OCI-M1 (cell line): ENCODE measurements around the gene IP6K3.

Source experiments
- DNase-seq: peaks from one replicate; lab custom pipeline; 2025; lab: John Stamatoyannopoulos, UW

Gene IP6K3

GRCh38 chr6:33740794-33741193 lies 5.9 kb downstream of the IP6K3 start:
- peak; percentile 42 for DNase-seq

GRCh38 chr6:33740204-33740608 lies 6.5 kb downstream of the IP6K3 start:
- peak; percentile 27 for DNase-seq

DNA sequence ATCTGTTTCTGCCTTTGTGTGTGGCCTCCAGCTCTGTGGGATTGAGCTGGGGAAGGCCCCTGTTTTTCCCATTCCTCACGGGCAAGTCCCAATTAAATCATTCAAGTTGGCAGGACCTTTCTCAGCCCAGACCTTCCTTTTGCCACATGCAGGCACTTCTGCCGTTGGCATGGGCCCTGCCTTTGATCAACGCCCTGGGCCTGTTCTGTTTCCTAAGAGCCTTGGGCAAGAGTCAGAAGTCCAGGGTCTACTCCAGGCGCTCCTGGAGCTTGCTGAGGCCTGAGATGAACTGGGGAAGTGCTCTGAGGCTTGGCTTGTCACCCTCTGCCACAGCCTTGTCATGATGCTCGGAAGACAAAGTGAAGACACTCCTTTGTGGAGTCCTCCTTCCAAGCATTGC lies 7.1 kb downstream of the IP6K3 start:
- DNase-seq = no peak

GRCh38 chr6:33738879-33739278 lies 7.8 kb downstream of the IP6K3 start:
- DNase-seq = no peak

GRCh38 chr6:33738153-33738552 lies 8.6 kb downstream of the IP6K3 start:
- DNase-seq = no peak

GRCh38 chr6:33737267-33738026 lies 9.3 kb downstream of the IP6K3 start:
- DNase-seq = no peak

- DNase-seq = no peak
Observed at GRCh38 chr6:33735216-33735615, 11.5 kb downstream of the IP6K3 start.

DNA sequence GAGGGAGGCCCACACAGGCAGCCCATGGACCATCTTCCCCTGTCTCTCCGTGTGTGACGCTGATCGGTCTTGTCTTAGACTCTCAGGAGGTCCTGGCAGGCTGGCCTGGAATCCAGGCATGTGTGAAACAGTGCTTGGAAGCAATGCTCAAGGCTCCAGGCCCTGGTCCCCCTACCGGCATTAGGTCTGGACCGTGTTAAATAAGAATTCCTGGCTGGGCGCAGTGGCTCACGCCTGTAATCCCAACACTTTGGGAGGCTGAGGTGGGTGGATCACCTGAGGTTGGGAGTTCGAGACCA lies 13.0 kb downstream of the IP6K3 start:
- DNase-seq = no peak

- DNase-seq = peak; percentile 11
Observed at GRCh38 chr6:33732817-33733708, 13.6 kb downstream of the IP6K3 start.

DNA sequence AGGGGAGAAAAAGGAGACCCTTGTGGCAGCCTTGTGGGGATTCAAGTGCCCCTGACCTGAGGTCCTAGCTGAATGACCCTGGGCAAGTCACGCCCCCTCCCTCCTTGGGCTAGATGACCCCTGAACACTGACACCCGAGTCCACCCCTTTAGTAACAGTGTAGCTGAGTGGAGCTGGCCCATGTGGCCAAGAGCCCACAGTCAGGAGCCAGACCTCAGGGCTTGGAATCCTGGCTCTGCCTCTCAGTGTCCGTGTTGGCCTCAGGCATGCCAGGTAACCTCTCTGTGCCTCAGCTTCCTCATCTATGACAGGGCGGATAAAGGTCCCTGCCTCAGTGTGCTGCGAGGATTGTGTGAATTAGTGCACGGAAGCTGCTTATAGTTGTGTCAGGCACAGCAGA lies 14.3 kb downstream of the IP6K3 start:
- no peak for DNase-seq

GRCh38 chr6:33731751-33732282 lies 14.9 kb downstream of the IP6K3 start:
- DNase-seq = no peak

DNA sequence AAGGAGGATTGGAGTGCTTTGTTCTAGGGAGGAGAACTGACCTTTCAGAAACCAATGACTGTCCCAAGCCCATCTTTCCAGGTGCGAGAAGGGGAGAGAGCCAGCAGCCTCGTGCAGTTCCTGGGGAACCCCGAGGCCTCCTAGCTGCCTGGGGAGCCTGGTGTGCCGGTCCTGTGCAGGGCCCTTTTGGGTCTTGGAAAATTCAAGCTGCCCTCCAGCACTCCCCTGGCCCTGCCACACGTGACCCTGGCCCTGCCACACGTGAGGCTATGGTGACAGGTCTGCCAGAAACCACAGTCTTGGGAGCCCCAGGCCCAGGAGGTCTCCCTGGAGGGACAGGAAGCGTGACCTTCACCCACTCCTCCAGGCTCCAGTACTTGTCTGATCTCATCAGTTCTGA lies 15.7 kb downstream of the IP6K3 start:
- no peak for DNase-seq

GRCh38 chr6:33730611-33731010 lies 16.1 kb downstream of the IP6K3 start:
- DNase-seq = no peak

GRCh38 chr6:33729059-33729458 lies 17.6 kb downstream of the IP6K3 start:
- DNase-seq = no peak

- DNase-seq = no peak
Observed at GRCh38 chr6:33728438-33728837, 18.3 kb downstream of the IP6K3 start.

- no peak for DNase-seq
Observed at GRCh38 chr6:33727932-33728331, 18.8 kb downstream of the IP6K3 start.

DNA sequence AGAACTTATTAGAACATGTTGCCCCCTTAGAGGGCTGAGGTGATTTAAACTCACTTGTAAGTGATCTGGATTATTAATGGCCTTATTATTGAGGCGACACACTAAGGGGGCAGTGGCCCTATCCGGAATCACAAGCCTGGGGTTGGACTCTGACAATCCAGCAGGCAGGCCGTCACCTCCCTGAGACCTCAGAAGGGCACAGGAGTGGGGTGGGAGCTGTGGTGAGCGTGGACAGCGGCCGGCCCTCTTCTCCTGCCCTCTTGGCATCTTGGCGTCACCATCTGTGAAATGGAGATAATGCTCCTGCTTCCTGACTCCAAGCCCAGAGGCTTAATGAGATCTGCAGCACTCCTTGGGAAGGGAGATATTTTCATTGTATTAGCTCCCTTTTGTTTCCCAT lies 19.6 kb downstream of the IP6K3 start:
- DNase-seq = no peak

GRCh38 chr6:33726696-33727095 lies 20.0 kb downstream of the IP6K3 start:
- DNase-seq = no peak

DNA sequence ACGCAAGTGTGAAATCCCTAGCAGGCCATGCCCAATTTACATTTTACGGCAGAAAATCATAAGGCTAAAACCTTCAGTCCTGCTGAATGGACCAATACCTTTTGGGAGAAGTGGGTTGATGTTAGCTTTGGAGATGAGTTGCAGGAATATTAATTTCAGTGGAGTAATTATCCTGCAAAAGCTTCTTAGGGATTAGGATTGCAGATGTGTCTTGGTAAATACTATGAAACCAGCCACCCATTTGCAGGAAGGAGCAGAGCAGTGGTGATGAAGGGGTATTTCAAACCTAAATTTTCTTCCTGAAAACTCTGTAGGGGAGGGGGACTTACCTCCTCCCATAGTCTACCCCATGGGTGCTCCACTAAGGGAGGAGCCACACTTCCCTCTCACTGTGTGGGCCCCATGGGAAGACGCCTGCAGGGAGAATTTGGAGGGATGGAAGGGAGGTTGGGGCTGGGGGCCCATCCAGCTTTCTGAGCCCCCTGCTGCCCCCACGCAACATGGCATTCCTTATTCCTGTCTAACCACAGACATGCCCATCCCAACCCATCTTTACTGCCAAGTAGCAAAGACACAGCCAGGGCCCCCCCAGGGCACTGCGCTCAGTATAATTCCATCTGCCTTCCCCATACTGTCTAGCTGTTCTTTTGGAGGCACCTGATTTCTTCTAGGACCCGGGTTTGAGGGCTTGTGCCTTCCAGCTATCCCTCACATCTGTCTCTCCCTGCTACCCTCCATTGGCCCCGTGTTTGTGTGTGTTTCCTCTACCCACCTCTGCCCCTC lies 20.6 kb downstream of the IP6K3 start:
- DNase-seq = no peak

GRCh38 chr6:33725222-33725621 lies 21.5 kb downstream of the IP6K3 start:
- DNase-seq = no peak

GRCh38 chr6:33724102-33725023 lies 22.3 kb downstream of the IP6K3 start:
- DNase-seq = no peak
